Fibroblast of skin of abdomen (primary cell): ENCODE results near the gene IKBIP. TPM values are rescaled to one million over a fixed set of nuclear protein-coding genes. Genes with fewer than 3 reads are reported as not detected.
"Not testable (repeated sequence)": the region's sequence is repeated elsewhere in the genome, so short reads cannot be mapped to it uniquely, and the experiment has no call there.

Experiments
- DNase-seq: peaks from one replicate; pipeline ENCODE4 v3.0.0-alpha.2; 2013
- polyA plus RNA-seq, 2 experiments: library from polyadenylated mRNA; unstranded; fragments of 120-200 nt; gene quantifications; one replicate each; pipeline ENCODE4 v1.2.1, GENCODE V29; 2013; ENCODE audit not compliant: insufficient read length in 2 of 2

Gene IKBIP
- 60.0 TPM for polyA plus RNA-seq (2013, experiment 1 of 2; ENCODE audit: insufficient read length)
- polyA plus RNA-seq (2013, experiment 2 of 2; ENCODE audit: insufficient read length) = 62.2 TPM

GRCh38 chr12:98644712-98645571 lies at the start of gene IKBIP, which contains the start of gene APAF1:
Gene IKBIP, minus strand, starts transcription at chr12:98644788. Its CDS starts 87 bp downstream, at chr12:98644701.
Gene APAF1, plus strand, starts transcription at chr12:98645290. Its CDS starts 3,070 bp downstream, at chr12:98648360.
- DNase-seq = peak; percentile 96

GRCh38 chr12:98691351-98691750 lies 46.8 kb upstream of the IKBIP start:
- DNase-seq = no peak

DNA sequence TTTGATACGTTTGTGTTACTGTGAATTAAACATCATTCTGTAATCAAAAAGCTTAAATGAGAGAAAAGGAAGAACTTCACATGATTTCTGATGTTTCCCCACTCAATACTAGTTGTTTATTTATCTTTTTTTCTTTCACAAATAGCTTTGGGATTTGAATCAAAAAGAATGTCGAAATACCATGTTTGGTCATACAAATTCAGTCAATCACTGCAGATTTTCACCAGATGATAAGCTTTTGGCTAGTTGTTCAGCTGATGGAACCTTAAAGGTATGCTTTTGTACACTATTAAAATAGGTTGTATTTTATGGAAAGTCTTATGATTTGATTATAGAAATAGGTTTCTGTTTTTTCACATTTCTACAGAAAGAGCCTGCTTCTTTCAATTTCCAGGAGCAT lies 42.0 kb upstream of the IKBIP start:
- DNase-seq = no peak

GRCh38 chr12:98684199-98684598 lies 39.6 kb upstream of the IKBIP start:
- DNase-seq = no peak

GRCh38 chr12:98679611-98680005 lies 35.0 kb upstream of the IKBIP start:
- DNase-seq = no peak

DNA sequence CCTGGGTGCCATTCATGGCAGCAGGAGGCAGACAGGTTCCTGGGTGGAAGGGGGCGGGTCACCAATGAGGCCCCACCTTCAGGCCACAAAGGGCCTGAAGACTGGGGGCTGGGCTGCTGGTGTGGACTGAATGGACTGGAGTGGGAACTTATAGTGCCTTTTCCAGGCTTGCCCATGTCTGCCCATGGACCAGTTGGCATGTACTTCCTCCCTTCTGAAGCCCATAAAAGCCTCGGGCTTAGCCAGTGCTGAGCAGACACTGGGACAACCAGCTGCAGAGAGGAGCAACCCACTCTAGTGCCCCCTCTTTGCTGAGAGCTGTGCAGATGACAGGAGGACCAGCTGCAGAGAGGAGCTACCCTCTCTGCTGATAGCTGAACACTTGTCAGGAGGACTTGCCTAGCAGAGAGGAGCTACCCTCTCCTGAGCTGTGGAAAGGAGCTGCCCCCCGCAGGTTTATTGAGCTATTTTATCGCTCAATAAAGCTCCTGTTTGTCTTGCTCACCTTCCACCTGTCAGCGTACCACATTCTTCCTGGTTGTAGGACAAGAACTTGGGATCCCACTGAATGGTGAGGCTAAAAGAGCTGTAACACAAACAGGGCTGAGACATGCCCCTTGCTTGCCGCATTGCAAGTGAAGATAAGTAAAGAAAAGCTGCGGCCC lies 34.5 kb upstream of the IKBIP start:
- DNase-seq = no peak

DNA sequence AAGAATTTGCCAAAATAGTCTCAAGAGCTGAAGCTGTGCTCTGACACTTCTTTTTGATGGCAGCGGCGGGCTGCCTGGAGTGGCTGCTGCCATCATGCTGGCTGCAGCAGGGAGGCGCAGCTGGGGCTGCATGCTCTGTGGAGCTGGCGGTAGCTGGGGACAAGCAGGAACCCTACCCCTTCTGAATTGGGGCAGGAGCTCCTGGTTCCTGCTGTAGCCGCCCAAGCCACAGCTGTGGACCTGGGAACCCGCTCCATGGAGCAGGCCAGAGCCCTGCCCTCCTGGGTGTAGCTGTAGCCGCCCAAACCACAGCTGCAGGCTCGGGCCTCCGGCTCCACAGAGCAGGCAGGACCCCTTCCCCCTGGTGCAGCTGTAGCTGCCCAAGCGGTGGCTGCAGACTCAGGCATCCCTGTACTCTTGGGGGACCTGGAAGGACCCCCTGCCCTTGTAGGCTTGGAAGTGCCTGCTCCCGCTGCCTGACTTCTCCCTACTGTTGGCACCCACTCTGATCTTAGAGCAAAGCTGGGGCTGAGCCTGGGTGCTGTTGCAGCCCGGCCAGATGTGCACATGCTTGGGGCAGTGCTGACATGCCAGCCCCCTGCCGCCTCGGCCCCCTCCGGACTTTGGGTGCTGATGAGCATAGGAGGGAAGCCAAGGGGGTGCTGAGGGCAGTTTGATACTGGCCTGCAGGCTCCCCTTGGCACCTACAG lies 33.8 kb upstream of the IKBIP start:
- DNase-seq = no peak

DNA sequence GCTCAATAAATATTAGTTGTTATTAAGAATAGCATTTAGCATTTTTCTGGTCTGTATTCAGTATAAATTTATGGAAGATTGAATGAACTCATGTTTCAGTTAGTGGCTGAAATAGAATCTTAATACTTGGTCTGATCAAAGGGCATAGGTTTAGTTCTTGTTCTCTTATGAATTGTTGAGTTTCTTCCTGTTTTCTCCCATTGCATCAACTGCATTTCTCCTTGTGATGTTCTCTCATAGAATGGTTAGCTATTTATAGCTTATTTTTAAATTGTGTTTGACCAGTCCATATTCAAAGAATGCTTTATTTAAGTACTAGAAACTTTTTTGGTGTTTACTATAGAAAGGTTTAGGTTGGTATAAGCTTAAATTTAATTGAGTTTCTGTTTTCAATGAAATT lies 30.3 kb upstream of the IKBIP start:
- DNase-seq = no peak

DNA sequence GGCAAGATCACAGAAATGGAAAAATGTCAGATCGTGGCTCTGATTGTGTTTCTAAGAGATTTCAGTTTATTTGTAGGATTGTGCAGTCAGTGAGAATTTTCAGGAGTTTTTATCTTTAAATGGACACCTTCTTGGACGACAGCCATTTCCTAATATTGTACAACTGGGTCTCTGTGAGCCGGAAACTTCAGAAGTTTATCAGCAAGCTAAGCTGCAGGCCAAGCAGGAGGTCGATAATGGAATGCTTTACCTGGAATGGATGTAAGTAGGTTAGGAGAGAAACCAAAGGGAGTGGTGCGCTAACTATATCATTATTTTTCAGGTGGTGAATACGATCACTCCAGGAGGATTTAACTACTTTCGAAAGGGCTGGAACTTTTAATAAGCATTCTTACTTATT lies 26.9 kb upstream of the IKBIP start:
- DNase-seq = no peak

GRCh38 chr12:98669751-98670150 lies 25.2 kb upstream of the IKBIP start:
- no peak for DNase-seq

DNA sequence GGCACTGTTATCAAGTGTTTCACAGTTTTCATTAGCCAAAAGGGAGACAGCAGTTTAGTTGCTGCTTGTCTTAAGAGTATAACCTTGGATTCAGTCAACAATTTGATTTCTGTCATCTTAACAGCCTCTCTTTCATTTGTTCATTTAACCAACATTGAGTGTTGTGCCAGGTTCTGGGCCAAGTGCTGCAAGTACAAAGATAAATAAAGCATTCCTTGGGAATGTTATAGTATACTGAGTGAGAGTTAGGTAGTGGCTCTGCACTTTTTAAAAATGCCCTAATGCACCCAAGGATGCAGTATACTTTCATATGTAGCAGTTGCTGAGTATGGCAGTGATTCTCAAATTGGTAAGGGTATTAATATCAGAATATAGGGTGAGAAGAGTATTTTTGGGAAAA lies 15.9 kb upstream of the IKBIP start:
- DNase-seq = no peak

DNA sequence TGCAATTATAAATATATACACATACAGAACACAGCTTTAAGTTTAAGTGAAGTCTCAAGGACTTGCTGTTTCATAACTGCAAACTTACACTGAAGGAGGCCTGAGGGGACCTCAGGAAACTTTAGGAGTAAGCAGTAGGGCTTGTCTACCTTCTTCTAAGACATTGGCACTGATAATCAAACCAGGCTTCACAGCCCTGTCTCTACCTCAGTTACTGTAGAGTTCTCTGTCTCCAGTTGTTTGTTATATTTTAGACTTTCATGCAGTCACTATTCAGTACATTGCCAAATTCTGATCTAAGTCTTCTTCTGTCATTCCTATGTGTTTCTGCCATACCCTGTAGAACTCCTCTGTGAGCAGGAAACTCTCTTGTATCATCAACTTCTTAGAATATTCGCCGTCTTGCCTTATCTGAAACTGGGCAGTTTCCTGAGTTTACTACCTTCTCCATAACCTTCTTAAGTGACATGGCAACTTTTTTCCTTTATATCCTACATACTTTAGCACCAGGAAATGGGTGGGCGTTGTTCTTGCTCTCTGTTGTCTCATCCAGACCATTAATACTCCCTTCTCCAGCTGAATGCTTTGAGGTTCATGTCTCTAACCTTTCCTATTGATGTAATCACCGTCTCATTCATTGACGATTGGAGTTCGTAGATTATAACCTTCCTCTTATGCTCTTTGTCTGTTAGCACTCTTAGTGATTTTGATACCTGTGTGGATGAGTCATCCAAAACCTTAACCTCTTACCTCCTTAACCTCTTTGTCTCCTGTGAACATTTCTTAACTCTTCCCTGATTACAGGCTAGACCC lies 11.9 kb upstream of the IKBIP start:
- DNase-seq = no peak

GRCh38 chr12:98653866-98654493 lies 9.4 kb upstream of the IKBIP start:
- peak; percentile 48 for DNase-seq

- no peak for DNase-seq
Measured at GRCh38 chr12:98651328-98651727, 6.7 kb upstream of the IKBIP start.

GRCh38 chr12:98646294-98647090 lies 1.9 kb upstream of the IKBIP start:
- peak; percentile 15 for DNase-seq

GRCh38 chr12:98645572-98646067 lies 1.0 kb upstream of the IKBIP start:
- no peak for DNase-seq

DNA sequence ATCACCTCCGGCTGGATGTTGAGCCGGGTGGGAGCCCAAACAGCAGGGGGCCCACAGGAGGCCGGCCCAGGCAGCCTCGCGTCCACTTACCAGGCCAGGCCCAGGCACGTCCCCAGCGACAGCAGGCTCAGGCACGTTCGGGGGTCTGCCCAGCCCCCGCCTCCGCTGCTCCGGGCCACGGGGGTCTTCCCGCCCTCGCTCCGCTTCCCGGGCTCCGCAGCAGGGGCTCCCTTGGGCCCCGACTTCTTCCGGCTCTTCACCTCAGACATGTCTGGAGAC lies 216 bp downstream of the IKBIP start:
- DNase-seq = no peak

- not testable (repeated sequence) for DNase-seq
Measured at GRCh38 chr12:98642801-98643200, 1.8 kb downstream of the IKBIP start.

DNA sequence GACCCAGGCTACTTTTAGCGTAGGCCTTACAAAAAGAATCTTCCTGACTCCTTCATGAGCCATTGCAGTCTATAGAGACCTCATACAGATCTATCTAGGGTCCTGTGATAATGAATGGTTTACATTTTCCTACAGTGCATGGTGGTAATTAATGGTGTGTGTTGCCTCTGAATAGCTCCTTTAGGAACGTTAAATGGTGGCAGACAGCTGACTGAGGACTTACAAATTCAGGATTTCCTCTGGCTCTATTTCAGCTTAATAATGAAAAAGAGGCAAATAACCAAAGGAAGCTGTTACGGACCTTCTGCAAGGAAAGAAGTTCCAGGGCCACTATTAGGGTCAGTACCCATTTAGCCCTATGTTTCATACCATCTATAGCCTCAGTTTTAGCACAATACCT lies 5.1 kb downstream of the IKBIP start:
- no peak for DNase-seq

- DNase-seq = no peak
Measured at GRCh38 chr12:98638009-98638408, 6.6 kb downstream of the IKBIP start.

- no peak for DNase-seq
Measured at GRCh38 chr12:98637068-98637467, 7.5 kb downstream of the IKBIP start.
